Nucleus accumbens (tissue), 56 donors: ENCODE results near the gene DNAAF5.

Source experiments
- DNase-seq, 56 donors: peaks; one replicate each; lab custom pipeline; 2025; lab: John Stamatoyannopoulos, UW

DNAAF5 gene

DNA sequence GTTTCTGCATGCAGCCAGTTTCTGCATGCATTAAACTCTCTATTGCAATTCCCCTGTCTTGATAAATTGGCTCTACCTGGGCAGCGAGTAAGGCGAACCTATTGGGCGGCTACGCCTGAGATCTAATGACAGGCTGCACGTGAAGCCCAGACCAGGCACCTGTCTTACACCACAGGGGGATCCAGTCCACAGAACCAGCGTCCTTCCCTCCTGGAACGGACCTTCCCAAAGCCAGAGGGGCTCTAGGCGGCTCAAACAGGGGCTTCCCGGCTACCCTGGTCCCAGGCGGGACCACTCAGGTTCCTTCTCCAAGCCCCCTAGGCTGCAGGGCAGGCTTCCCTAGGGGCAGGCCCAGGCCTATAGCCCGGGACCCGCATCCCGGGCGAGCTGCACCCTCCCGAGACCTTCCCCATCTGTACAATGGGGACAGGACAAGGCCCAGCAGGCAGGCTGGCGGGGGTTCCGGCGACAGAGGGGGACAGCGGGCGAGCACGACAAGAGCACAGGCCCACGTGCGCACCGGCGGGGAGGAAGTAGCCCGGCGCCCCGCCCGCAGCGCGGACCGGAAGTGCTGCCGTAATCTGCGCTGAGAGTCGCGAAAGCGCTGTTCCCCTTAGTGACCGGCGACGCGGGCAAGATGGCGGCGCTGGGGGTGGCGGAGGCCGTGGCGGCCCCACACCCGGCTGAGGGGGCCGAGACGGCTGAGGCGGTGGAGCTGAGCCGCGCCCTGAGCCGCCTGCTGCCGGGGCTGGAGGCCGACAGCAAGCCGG lies at the start of gene DNAAF5:
Gene DNAAF5, plus strand, starts transcription at position 616 of the 770 bp plus-strand sequence. Its CDS starts 22 bp downstream, at position 638.
- DNase-seq: peak in 54 of 56 donors; percentile 38 to 90 (median 74)

GRCh38 chr7:676972-677385 lies 49.5 kb upstream of the DNAAF5 start:
- DNase-seq: no peak

- DNase-seq: no peak
Measured at GRCh38 chr7:680411-681127, 45.9 kb upstream of the DNAAF5 start.

- no peak for DNase-seq
Measured at GRCh38 chr7:681551-682307, 44.8 kb upstream of the DNAAF5 start.

DNA sequence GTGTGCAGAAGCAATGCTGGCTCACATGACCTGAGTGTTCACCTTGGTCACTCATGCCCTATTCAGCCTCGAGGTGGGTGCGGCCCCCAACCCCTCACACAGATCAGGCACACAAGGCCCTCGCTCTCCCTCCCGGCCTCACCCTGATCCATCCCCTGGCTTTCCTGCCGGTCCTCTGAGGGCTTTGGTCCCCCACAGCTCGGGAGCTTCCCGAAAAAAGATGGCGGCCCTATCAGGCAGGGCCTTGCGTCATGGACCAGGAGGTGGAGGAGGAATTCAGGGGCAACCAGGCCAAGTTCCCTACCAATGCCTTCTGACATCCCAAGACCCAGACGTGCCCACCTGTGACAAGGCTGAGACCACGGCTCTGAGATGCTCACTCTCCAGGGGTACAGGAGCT lies 43.7 kb upstream of the DNAAF5 start:
- no peak for DNase-seq

DNA sequence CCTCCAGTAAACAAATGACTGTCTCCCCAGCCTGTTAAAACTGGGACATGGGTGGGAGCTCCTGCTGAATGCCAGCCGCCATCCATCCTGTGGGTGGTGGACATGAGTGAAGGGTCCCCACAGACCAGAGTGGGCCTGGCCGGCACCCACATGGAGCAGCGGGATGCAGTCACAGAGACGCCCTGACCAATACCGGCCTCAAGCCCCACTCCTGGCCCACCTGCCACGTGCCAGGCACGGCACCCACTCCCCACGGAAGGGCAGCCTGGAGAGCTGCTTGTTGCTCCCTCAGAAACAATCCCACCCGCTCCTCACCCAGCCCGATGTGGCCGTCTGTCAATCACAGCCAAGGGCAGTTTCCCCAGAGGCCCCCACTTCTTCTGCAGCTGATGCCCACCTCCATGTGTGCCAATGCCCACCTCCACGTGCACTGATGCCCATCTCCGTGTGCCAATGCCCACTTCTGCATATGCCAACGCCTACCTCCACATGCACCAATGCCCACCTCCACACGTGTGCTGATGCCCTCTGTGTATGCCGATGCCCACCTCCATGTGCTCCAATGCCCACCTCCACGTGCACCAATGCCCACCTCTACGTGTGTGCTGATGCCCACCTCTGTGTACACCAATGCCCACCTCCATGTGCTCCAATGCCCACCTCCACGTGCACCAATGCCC lies 42.8 kb upstream of the DNAAF5 start:
- no peak for DNase-seq

- no peak for DNase-seq
Measured at GRCh38 chr7:684416-684815, 42.1 kb upstream of the DNAAF5 start.

- no peak for DNase-seq
Measured at GRCh38 chr7:685540-685939, 41.0 kb upstream of the DNAAF5 start.

- no peak for DNase-seq
Measured at GRCh38 chr7:690478-691360, 35.8 kb upstream of the DNAAF5 start.

DNA sequence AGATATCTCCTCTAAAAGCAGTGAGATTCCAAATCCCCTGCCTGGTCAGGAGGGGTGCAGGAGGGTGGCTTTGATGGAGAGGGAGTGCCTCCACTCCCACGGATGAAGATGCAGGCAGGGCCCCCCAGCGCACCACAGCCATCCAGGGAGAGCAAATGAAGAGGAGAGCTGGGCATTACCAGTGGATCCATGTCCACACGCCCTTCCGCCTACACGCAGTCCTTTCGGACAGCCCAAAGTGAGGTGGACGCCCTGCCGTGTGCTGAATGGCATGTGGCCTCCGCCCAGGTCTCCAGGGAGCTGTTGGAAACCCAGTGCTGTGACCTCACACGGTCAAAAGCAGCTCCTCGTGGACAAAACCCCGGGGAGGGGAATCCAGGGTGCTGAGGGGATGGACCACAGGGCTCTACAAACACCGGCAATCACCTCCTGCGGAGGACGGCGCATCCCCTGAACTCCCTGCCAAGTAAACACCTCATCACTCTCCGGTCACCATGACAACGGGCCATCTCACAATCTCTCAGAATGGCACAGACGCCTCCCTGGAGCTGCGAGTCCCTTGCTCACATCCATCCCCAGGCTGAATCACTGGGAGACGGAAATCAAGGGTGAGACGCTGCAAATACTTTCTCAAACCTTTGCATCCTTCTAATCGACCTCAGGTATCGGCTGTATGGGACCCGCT lies 35.0 kb upstream of the DNAAF5 start:
- DNase-seq: peak in 29 of 56 donors; percentile 7 to 81 (median 35)

DNA sequence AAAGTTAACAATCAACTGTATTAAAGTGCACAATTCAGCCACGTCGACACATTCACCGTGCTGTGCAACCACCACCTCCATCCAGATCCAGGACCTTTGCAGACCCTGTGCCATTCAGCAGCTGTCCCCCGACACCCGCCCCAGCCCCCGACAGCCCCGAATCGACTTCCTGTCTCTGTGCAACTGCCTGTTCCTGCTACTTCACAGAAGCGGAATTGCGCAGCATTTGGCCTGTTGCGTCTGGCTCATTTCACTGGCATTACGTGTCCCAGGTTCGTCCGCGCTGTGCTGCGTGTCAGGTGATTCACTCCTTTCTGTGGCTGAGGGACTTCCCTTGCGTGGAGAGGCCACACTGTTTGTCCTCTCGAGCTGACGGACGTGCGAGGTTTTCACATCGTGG lies 33.2 kb upstream of the DNAAF5 start:
- DNase-seq: no peak

DNA sequence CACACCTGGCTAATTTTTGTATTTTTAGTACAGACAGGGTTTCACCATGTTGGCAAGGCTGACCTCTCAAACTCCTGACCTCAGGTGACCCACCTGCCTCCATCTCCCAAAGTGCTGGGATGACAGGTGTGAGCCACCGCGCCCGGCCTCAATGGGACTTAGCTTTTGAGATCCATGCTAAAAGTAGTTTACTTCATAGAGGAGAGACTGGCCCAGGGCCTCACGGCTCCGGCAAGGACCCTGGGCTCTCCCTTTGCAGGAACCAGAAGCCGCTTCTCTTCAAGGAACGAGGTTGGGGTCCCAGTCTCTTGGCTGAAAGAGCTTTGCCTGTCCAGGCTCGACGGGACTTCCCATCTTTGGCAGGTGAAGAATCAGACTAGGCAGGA lies 30.1 kb upstream of the DNAAF5 start:
- no peak for DNase-seq

DNA sequence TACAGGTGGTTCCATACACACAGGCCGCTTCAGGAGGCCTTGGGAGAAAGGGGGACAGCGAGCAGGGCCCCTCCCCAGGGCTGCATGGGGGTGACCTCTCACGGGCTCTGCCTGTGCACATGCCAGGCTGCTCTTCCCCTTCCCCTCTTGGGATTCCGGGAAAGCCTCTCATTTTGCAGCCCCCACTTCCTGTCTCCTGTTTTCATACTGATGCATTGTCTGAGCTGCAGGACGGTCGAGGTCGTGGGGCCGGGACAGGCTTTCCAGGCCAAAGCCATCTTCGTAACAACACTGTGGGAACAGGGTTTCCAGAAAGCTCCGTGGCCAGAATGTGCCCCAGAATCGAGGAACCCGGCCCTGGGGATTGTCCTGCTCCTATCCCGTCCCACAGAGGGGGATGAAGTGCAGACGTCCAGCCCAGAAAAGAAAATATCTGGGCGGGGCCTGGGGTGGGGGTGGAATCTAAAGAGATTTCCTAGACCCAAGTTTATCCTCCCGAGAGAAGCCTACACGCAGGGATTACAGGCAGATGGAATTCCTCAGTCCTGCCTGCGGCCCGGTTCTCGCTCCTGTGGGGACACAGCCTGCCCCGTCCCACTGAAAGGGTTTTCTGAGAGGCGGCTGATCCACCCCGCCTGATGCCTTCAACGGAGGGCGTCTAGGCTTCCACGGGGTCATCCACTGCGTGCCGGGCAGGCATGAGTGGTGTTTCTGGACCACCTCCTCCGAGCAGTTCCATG lies 29.5 kb upstream of the DNAAF5 start:
- DNase-seq: no peak

DNA sequence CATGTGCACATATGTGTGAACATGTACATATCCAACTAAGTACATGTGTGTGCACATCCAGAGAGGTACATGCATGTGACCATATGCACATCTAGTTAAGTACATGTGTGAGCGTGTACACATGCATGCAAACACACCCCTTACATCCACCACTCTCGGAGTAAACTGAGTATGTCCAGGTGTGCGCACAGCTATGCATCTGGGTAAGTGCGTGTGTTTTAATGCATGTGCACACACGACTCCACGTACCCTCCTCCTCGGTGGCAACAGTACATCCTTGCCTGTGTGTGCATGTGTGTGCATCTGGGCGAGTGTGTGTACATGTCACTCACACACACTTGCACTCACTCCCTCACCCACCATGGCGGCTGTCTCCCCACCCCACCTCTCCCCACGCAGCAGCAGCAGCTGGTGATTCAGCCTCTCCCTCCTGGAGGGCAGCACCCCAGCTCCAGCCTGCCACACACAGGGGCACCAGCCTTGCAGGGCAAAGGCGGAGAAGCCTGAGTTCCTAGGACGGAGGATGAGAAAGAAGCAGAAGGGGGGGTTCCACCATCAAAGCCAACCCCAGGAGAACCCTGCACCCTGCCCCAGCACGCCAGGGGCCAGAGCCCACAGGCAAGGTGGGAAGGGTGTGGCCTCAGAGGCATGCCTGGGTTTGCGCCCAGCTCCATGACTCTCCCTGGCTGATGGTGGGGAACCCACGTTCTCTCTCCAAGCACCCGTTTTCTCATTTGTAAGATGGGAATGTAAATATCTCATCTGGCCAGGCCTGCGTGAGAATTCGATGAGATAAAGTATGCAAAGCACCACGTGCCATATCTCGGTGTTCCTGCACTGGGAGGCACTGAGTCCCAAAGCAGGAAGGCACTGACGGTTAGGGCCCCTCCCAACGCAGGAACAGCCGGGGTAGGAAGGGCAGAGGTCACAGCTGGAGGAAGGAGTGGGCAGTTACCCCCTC lies 27.7 kb upstream of the DNAAF5 start:
- peak in 7 of 56 donors; percentile 5 to 27 (median 18) for DNase-seq

DNA sequence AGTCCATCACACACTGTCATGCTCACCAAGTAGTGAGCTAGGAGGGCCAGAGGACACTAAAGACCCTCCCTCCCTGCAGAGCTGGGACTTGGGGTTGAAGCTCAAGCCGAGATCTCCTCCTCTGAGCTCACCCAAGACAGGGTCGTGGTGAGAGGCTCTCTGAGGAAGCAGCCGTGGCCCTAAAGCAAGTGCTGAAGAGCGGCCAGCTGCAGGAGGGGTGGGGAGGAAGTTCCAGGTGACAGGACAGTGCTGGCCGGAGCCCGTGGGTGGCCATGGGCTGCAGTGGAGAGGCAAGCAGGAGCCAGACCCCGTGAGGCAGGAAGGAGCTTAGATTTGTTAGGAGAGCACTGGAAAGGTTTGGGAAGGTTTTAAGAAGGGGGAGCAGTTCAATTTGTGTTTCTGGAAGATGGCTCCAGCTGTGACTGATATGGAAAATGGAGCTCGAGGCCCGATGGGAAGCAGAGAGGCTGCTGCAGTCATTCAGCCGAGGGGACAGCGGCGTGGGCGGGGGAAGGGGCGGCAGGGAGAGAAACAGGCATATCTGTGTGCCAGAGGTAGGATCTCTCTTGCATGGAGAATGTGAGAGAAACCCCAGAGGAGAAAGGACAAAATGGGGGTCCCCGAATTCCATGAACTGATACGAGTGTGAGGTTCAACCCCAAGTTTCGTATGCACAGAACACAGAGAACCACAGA lies 26.9 kb upstream of the DNAAF5 start:
- DNase-seq: no peak

DNA sequence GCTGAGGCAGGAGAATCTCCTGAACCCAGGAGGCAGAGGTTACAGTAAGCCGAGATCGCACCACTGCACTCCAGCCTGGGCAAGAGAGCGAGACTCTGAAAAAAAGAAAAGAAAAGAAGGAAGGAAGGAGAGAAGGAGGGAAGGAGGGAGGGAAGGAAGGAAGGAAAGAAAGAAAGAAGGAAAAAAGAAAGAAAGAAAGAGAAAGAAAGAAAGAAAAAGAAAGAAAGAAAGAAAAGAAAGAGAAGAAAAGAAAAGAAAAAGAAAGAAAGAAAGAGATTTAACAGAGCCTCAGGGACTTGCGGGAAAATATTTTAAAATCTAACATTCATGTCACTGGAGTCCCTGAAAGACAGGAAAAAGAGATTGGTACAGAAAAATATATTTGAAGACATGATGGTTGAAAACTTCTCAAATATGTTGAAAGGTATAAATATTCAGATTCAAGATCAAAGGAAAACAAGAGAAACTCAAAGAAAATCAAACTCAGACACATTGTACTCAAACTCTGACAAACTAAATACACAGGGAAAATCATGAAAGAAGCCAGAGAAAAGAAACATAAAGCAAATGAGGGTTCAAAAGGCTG lies 25.3 kb upstream of the DNAAF5 start:
- no peak for DNase-seq
